AG04449 (cell line): ENCODE results near the gene KCNC4.

Experiments used
- CTCF ChIA-PET: fragments of 350-600 bp; formaldehyde crosslinking; extraction: SDS; loops from one replicate; lab custom pipeline; 2021; ENCODE audit warnings: antibody characterized with exemption; lab: Yijun Ruan, JAX
- POLR2A ChIA-PET: fragments of 400-600, 350-600 bp; formaldehyde crosslinking; extraction: SDS; loops from one replicate; lab custom pipeline; 2020; ENCODE audit warnings: antibody characterized with exemption, inconsistent platforms; lab: Yijun Ruan, JAX
- DNase-seq: peaks from one replicate; pipeline ENCODE4 v3.0.0-alpha.2; 2010; ENCODE audit warnings: low read depth, low spot score
- H3K4me3 ChIP-seq: 2 replicates; pipeline ENCODE4 v1.5.1; 2011; ENCODE audit warnings: low read depth, mild to moderate bottlenecking, control low read depth, low read length
- TF ChIP-seq, protein P1 (sequence below): IDR thresholded peaks from one replicate; pipeline ENCODE4 v1.5.1; 2011; ENCODE audit warnings: mild to moderate bottlenecking, moderate library complexity, low read length, control low read depth, inconsistent platforms; ENCODE audit not compliant: insufficient read depth; ENCODE audit errors: missing control alignments

Gene KCNC4

DNA sequence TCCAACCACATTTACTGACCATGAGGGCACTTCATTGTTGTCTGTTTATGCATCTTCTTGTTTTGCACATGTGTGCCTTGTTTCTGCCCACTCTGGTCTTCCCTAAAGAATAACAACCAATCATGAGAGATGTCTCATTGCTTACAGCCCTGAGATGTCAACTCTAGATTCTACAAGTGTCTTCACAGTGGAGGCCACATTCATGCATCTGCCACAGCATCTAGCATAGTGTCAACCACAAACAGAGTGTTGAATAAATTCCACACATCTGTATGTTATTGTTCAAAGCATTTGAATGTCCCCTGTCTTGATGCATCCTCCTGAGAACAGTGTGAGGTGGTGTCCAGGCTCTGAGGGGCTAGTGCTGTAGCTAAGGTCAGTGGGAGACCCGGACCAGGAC, 43.1 kb downstream of the KCNC4 start:
- DNase-seq: no peak
- CTCF ChIA-PET: interaction anchor here (0.6 to 2.1 kb wide), 2 partner anchors 46 to 59 kb away, joined by 3 to 6 read pairs; no protein-coding TSS in a partner anchor
- POLR2A ChIA-PET: no interaction called here
- H3K4me3 ChIP-seq: no peak overlapping the region
- TF ChIP-seq, protein P1, sequence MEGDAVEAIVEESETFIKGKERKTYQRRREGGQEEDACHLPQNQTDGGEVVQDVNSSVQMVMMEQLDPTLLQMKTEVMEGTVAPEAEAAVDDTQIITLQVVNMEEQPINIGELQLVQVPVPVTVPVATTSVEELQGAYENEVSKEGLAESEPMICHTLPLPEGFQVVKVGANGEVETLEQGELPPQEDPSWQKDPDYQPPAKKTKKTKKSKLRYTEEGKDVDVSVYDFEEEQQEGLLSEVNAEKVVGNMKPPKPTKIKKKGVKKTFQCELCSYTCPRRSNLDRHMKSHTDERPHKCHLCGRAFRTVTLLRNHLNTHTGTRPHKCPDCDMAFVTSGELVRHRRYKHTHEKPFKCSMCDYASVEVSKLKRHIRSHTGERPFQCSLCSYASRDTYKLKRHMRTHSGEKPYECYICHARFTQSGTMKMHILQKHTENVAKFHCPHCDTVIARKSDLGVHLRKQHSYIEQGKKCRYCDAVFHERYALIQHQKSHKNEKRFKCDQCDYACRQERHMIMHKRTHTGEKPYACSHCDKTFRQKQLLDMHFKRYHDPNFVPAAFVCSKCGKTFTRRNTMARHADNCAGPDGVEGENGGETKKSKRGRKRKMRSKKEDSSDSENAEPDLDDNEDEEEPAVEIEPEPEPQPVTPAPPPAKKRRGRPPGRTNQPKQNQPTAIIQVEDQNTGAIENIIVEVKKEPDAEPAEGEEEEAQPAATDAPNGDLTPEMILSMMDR: no peak

DNA sequence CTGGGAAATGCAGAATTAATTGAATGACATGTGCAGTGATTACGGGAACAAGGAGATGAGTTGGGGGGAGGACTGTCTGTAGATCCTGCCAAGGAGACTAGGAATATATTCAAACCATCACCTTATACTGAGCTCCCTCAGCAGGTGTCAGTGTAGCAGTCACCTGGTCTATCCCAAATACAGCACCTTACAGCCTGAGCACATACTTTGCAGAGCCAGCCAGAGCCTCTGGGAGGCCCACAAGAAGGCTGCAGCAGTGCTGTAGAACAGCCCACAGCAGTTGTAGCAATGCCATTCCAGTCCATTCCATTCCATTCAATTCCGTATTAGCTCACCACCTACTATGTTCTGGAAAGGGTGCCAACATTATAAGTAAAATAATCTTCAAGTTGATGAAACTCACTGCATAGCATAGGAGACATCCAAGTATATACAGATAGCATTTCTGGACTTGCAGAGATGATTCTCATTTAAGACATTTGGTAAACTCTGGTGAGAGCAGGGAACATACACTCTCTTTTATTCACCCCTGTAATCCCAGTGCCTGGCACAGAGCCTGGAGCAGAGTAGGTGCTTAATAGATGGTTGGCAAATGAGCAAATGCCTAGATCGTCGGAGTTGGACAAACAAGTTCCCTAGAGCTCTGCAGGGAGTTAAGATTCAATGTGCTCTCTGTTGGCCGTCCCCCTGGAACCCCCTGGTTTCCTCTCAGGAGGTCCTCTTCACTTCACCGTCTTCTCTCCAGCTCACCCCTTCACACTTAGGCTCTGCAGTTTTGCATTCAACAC, 44.7 kb downstream of the KCNC4 start:
- H3K4me3 ChIP-seq: no peak overlapping the region
- ChIA-PET CTCF (no interaction called here), POLR2A (no interaction called here)
- no peak for DNase-seq
- TF ChIP-seq, protein P1: no peak

DNA sequence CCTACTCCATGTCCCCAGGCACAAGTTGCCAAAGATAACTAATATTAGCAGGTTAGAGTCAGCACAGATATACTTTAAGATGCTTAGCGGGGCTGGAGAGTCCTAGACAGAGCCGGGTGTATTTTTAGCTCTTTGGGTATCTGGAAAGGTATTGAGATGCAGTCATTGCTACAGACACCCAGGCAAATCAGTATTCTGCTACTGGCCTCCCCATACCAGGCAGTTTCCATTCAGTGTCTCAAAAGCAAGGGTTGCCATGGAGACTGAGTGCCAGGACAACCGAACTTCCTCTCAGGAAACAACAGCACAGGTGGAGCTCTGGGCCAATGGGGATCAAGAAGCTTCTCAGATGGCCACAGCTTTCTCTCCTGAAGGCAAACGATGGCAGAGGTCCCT, 45.3 kb downstream of the KCNC4 start:
- CTCF ChIA-PET: no interaction called here
- DNase-seq: no peak
- POLR2A ChIA-PET: no interaction called here
- TF ChIP-seq, protein P1: no peak
- no peak overlapping the region for H3K4me3 ChIP-seq

DNA sequence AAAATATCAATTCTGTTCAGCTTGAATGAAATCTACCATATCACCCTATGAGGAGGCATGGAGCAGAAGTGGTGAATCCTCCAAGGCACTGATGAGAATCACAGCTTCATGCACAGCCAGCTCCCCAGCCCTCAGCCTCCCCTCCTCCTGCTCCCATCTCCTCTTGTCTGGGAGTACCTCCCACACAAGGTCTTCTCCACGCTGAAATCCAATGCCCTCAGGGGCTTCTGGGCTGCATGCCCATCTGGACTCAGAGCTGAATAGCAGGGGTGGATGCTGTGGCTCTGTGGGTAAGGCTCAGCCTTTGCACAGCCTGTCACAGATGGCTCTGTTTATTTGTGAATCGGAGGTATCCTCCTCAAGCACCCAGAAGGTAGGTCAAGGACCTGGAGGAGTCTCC, 48.6 kb downstream of the KCNC4 start:
- H3K4me3 ChIP-seq: no peak overlapping the region
- DNase-seq: no peak
- CTCF ChIA-PET: no interaction called here
- POLR2A ChIA-PET: no interaction called here
- TF ChIP-seq, protein P1: no peak

DNA sequence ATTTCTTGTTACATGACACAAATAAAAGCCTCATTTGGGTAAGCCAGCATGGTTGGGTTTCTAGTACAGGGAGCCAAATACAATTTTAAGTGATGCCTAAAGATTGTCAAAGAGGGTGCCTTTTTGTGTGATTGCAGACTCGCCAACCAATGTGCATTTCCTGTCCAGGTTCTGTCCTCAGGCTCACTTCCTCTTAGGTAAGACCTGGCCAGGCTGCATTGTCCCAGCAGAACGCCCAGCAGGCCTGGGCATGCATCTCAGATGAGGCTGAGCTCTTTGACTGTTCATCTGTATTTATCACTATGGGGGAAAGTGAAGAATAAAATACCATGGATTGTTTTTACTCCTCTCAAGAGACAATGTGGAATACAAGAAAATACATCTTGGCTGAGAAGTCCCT, 49.7 kb downstream of the KCNC4 start:
- ChIA-PET CTCF (no interaction called here), POLR2A (no interaction called here)
- TF ChIP-seq, protein P1: no peak
- no peak for DNase-seq
- H3K4me3 ChIP-seq: no peak overlapping the region
